T-cell (primary cell): ENCODE data around the gene JAKMIP1. TPM values are rescaled to one million over a fixed set of nuclear protein-coding genes. Genes with fewer than 3 reads are reported as not detected.

Experiments
- ATAC-seq, 4 experiments: fragments of 200-7000 bp in 3 of 4; fragments of 150-1000 bp in 1 of 4; cut with Tn5 transposase; replicated peaks in 1 of 4; 1 replicate in 3 of 4; 2 replicates in 1 of 4; pipeline ENCODE4 v1.10.0; 2021; ENCODE audit warnings: moderate library complexity in 3 of 4, mild to moderate bottlenecking in 2 of 4, moderate number of reproducible peaks in 1 of 4
- CTCF ChIA-PET, 2 donors: fragments of 300-600 bp; sonication (Branson Sonifier 250); formaldehyde crosslinking; loops; one replicate each; lab custom pipeline; 2022; ENCODE audit warnings: antibody characterized with exemption in 2 of 2; lab: Charles Lee
- POLR2A ChIA-PET, 2 donors: fragments of 300-600 bp; sonication (Branson Sonifier 250); formaldehyde crosslinking; loops; one replicate each; lab custom pipeline; 2022; ENCODE audit warnings: antibody characterized with exemption in 2 of 2; lab: Charles Lee
- DNase-seq, 35 experiments: peaks; one replicate each; pipeline versions ENCODE4 v3.0.0 to v3.0.0-alpha.2; 2013 to 2023
- H3K27ac ChIP-seq: one replicate; pipeline ENCODE4 v1.5.1; 2013; ENCODE audit warnings: low read length
- H3K27me3 ChIP-seq, 2 experiments: replicated peaks in 1 of 2; 1 replicate in 1 of 2; 2 replicates in 1 of 2; pipeline versions ENCODE4 v1.6.1 to v1.7.0; 2013; ENCODE audit warnings: low read length in 1 of 2, mixed read lengths in 1 of 2; ENCODE audit not compliant: control insufficient read depth in 2 of 2, insufficient read depth in 2 of 2; ENCODE audit errors: extremely low read depth in 1 of 2
- H3K36me3 ChIP-seq, 2 donors: 1 replicate in 1 of 2; 2 replicates in 1 of 2; pipeline versions ENCODE4 v1.6.1 to v1.7.0; 2013; ENCODE audit warnings: low read length in 1 of 2; ENCODE audit not compliant: control insufficient read depth in 2 of 2, insufficient read depth in 1 of 2; ENCODE audit errors: extremely low read depth in 1 of 2
- H3K4me1 ChIP-seq, 2 experiments: 1 replicate in 1 of 2; 2 replicates in 1 of 2; pipeline versions ENCODE4 v1.6.1 to v1.7.0; 2013; ENCODE audit warnings: low read length in 2 of 2, mixed read lengths in 1 of 2; ENCODE audit not compliant: insufficient read depth in 2 of 2, control insufficient read depth in 1 of 2; ENCODE audit errors: extremely low read depth in 1 of 2
- H3K4me3 ChIP-seq, 2 donors: 1 replicate in 1 of 2; 2 replicates in 1 of 2; pipeline versions ENCODE4 v1.5.1 to v1.7.0; 2013; ENCODE audit warnings: mild to moderate bottlenecking in 2 of 2, low read length in 1 of 2, moderate library complexity in 1 of 2; ENCODE audit not compliant: control insufficient read depth in 1 of 2; ENCODE audit errors: extremely low read depth in 1 of 2
- H3K9me3 ChIP-seq: 2 replicates; pipeline ENCODE4 v1.7.0; 2013
- H3K27ac Mint-ChIP-seq, 2 donors: one replicate each; pipeline ENCODE4 v1.8.0; 2020 to 2021; ENCODE audit warnings: mild to moderate bottlenecking in 2 of 2, mixed read lengths in 2 of 2
- H3K27me3 Mint-ChIP-seq, 2 donors: one replicate each; pipeline ENCODE4 v1.8.0; 2021 to 2022; ENCODE audit warnings: mixed read lengths in 2 of 2
- H3K36me3 Mint-ChIP-seq: one replicate; pipeline ENCODE4 v1.8.0; 2021; ENCODE audit warnings: mixed read lengths
- H3K4me1 Mint-ChIP-seq, 3 donors: one replicate each; pipeline ENCODE4 v1.8.0; 2020 to 2022; ENCODE audit warnings: mixed read lengths in 3 of 3, mild to moderate bottlenecking in 1 of 3
- H3K4me3 Mint-ChIP-seq, 3 donors: one replicate each; pipeline ENCODE4 v1.8.0; 2020 to 2022; ENCODE audit warnings: mild to moderate bottlenecking in 3 of 3, mixed read lengths in 3 of 3, moderate library complexity in 3 of 3
- H3K9me3 Mint-ChIP-seq, 3 donors: one replicate each; pipeline ENCODE4 v1.8.0; 2020 to 2022; ENCODE audit warnings: mixed read lengths in 3 of 3
- whole genome bisulfite sequencing: methylation state at CpG from one replicate; pipeline ENCODE4 v1.1.5; 2013; ENCODE audit warnings: missing lambda C conversion rate; ENCODE audit not compliant: insufficient coverage; 5-methylcytosine and 5-hydroxymethylcytosine counted together
- total RNA-seq, 35 experiments: library from RNA in 6 of 35; stranded (reverse) in 6 of 35; fragments of 120-200 nt in 1 of 35; gene quantifications; one replicate each; pipeline versions ENCODE4 v1.2.1 to v1.2.4 and lab custom pipeline; 2013 to 2026

The JAKMIP1 gene
- total RNA-seq, 5 donors from 2014 or later (not counting 1 experiment from before 2014, with no cell fraction given): 3.5 to 14.0 (median 6.1) TPM

DNA sequence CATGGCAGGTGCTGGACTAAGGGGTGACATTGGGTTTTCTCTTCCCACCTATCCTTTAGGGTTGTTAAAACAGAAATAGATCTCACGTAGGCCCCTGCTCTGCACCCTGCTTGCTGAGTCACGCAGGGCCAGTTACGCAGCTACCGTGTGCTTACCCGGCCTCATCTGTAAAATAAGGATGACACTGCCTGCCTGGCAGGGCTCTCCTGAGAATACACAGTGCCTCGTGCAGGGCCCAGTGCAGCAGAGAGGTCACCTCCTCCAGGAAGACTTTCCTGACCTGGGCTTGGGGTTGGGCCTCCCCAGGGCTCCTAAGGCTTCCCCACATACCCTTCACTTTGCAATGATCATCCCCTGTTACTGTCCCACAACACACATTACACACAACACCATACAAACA is 33.6 kb upstream of the JAKMIP1 start:
- peaks cover 4 to 5% of the 10 kb centered on the region in 2 donors for H3K27me3 Mint-ChIP-seq
- no peaks in the 10 kb centered on the region for H3K9me3 ChIP-seq
- H3K27ac Mint-ChIP-seq: no peak overlapping the region
- ChIA-PET CTCF (no interaction called here), POLR2A (no interaction called here)
- 92% methylated on average over 5 of the region's 6 CpGs for WGBS
- H3K36me3 Mint-ChIP-seq: no peaks in the 10 kb centered on the region
- no peak overlapping the region for H3K4me3 Mint-ChIP-seq
- no peak overlapping the region for H3K4me3 ChIP-seq
- ATAC-seq (no peak), DNase-seq (peak in 1 of 35 experiments; percentile 3)
- H3K36me3 ChIP-seq: no peaks in the 10 kb centered on the region
- no peaks in the 10 kb centered on the region for H3K9me3 Mint-ChIP-seq
- peaks cover 0 to 10% of the 10 kb centered on the region in 2 experiments for H3K27me3 ChIP-seq
- H3K27ac ChIP-seq: no peak overlapping the region
- H3K4me1 ChIP-seq: peaks cover 0 to 3% of the 10 kb centered on the region in 2 experiments
- H3K4me1 Mint-ChIP-seq: no peaks in the 10 kb centered on the region

DNA sequence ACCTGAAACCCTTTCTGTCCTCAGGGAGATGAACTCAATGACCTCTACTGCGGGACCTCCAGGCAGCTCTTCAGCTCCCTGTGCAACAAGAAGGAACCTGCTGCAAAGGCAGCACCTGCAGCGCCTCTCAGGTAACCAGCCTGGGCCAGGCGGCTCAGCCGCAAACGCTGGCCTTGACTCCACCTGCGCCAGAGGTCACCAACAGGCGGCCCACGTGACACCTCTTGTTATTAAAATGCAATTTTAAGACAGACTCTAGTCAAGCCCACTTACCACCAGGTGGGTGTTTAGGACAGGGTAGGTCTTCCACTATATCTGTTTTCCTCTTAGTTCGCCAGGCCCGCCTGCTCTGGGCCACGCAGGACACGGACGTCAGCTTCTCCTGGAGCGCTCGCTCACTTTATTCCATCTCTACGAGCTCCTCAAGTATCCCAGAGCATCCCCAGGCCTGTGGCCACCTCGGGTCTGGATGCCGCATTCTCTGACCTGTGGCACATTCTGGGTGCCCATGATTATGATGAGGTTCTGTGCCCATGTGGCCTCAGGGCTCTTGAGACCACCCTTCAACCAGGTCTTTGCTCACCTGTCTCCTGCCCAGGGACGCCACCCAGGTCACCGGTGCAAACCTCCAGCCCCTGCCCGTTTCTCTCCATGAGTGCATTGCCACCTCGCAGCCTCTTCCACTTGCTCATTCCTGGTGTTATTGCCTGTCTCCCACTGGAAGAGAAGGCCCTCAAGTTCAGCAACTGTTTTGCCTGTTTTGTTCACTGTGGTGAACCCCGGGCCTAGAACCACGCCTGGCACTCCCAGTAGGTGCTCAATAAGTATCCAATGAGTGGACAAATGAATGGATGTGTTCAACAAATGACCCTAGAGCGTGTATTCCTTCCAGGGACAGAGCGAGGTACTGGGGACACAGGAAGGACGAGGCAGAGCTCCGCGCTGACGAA is 32.8 kb upstream of the JAKMIP1 start:
- DNase-seq: peak in 1 of 35 experiments; percentile 9
- Histone ChIP-seq H3K27me3 (peaks cover 0 to 13% of the 10 kb centered on the region in 2 experiments), H3K4me3 (no peak overlapping the region), H3K27ac (no peak overlapping the region), H3K4me1 (peaks cover 0 to 3% of the 10 kb centered on the region in 2 experiments), H3K36me3 (no peaks in the 10 kb centered on the region), H3K9me3 (no peaks in the 10 kb centered on the region)
- POLR2A ChIA-PET: no interaction called here
- no peak for ATAC-seq
- H3K4me1 Mint-ChIP-seq: no peaks in the 10 kb centered on the region
- 90% methylated on average over 27 of the region's 30 CpGs for WGBS
- CTCF ChIA-PET: no interaction called here
- H3K36me3 Mint-ChIP-seq: no peaks in the 10 kb centered on the region
- no peak overlapping the region for H3K4me3 Mint-ChIP-seq
- H3K9me3 Mint-ChIP-seq: no peaks in the 10 kb centered on the region
- H3K27ac Mint-ChIP-seq: no peak overlapping the region
- peaks cover 4 to 5% of the 10 kb centered on the region in 2 donors for H3K27me3 Mint-ChIP-seq

DNA sequence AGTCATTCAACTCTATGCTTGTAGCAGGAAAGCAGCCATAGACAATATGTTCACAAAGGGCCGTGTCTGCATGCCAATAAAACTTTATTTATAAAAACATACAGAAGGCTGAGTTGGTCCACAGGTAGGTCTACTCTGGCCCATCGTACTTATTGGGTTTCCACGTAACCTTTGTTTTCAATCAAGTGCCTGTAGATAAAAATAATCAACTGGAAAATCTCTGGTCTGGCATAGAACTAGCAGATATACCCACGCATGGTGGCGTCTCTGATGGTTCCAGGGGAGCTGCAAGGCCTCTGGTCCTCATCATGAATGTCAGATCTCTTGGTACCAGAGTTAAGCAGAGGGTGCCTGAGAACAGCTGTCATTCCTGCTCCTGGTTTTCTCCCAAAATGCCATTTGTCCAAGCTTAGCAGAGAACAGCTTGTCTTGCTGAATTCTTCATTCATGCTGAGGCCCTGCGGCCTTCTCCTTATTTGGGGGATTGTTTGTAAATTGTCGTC is 31.4 kb upstream of the JAKMIP1 start:
- Histone ChIP-seq H3K27me3 (peaks cover 0 to 23% of the 10 kb centered on the region in 2 experiments), H3K27ac (no peak overlapping the region), H3K36me3 (no peaks in the 10 kb centered on the region), H3K4me3 (no peak overlapping the region), H3K4me1 (peaks cover 0 to 3% of the 10 kb centered on the region in 2 experiments), H3K9me3 (no peaks in the 10 kb centered on the region)
- Mint-ChIP-seq H3K9me3 (no peaks in the 10 kb centered on the region), H3K4me1 (no peaks in the 10 kb centered on the region), H3K27me3 (peaks cover 5% of the 10 kb centered on the region in 2 donors), H3K27ac (no peak overlapping the region), H3K36me3 (no peaks in the 10 kb centered on the region), H3K4me3 (no peak overlapping the region)
- 93% methylated on average over 3 of the region's 7 CpGs for WGBS
- DNase-seq: no peak
- ChIA-PET CTCF (no interaction called here), POLR2A (interaction anchor here in 1 of 2 donors (0.6 kb wide), 1 partner anchor 718 kb away, joined by 4 read pairs; no protein-coding TSS in a partner anchor)
- no peak for ATAC-seq

DNA sequence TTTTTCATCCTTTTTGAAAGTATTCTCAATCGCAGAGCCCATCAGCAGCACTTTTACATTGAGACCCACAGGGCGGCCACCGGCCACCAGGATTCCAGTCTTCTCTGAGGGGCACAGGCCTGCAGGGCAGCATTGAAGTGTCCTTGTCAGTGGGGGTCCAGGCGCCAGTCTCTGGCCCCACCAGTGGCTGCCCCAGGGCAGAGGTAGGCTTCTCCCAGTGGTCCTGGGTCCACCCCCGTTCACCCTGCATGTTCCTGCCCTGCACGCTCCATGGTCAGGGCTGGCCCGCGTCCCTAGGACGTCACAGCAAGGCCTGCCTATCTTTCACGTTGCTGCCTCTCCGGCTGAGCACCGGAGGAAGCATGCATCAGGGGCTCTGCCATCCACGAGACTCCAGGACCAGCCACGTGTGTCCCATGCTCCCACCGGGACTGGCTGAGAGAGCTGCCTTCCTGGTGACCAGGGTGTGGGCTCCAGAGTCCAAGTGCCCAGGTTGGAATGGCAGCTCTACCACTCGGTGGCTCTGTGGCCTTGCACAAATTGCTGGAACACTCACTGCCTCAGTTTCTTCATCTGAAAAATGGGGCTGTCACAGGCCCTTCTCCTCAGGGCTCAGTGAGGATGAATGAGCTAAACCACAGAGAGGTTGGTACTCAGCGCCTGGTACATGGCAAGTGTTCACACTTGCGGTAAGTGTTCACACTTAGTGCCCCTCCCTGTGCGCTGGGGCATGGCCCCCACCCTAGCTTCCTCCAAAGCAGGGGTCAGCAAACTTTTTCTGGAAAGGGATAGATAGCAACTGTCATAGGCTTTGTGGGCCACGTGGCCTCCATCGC is 30.7 kb upstream of the JAKMIP1 start:
- DNase-seq: peak in 1 of 35 experiments; percentile 4
- no peaks in the 10 kb centered on the region for H3K9me3 Mint-ChIP-seq
- H3K27ac Mint-ChIP-seq: no peak overlapping the region
- ChIA-PET CTCF (no interaction called here), POLR2A (interaction anchor here in 1 of 2 donors (0.6 kb wide), 1 partner anchor 718 kb away, joined by 4 read pairs; no protein-coding TSS in a partner anchor)
- WGBS: 87% methylated on average over 16 of the region's 21 CpGs
- peaks cover 2 to 11% of the 10 kb centered on the region in 2 donors for H3K27me3 Mint-ChIP-seq
- peaks cover 0 to 3% of the 10 kb centered on the region in 2 experiments for H3K4me1 ChIP-seq
- ATAC-seq: no peak
- H3K4me3 ChIP-seq: no peak overlapping the region
- no peaks in the 10 kb centered on the region for H3K4me1 Mint-ChIP-seq
- peaks cover 0 to 25% of the 10 kb centered on the region in 2 experiments for H3K27me3 ChIP-seq
- no peaks in the 10 kb centered on the region for H3K9me3 ChIP-seq
- no peaks in the 10 kb centered on the region for H3K36me3 ChIP-seq
- no peak overlapping the region for H3K4me3 Mint-ChIP-seq
- no peak overlapping the region for H3K27ac ChIP-seq
- H3K36me3 Mint-ChIP-seq: no peaks in the 10 kb centered on the region

DNA sequence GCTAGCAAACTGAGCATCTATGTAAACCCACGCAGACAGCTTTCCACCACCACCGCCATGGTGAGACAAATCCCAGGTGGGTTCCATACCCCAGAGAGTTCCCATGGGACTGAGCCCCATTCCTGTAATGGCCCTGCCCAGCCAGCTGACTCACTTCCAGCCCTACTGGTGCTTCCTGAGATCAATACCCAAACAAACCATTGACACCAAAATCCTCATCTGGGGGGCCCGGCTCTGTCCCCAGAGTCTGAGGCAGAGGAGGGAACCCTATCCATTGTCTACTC is 30.1 kb upstream of the JAKMIP1 start:
- Mint-ChIP-seq H3K27ac (no peak overlapping the region), H3K27me3 (peaks cover 0 to 17% of the 10 kb centered on the region in 2 donors), H3K36me3 (no peaks in the 10 kb centered on the region), H3K9me3 (no peaks in the 10 kb centered on the region), H3K4me3 (no peak overlapping the region), H3K4me1 (no peaks in the 10 kb centered on the region)
- Histone ChIP-seq H3K27ac (no peak overlapping the region), H3K4me3 (no peak overlapping the region), H3K4me1 (peaks cover 0 to 3% of the 10 kb centered on the region in 2 experiments), H3K27me3 (peaks cover 0 to 29% of the 10 kb centered on the region in 2 experiments), H3K36me3 (no peaks in the 10 kb centered on the region), H3K9me3 (no peaks in the 10 kb centered on the region)
- ATAC-seq (no peak), DNase-seq (no peak)
- 56% methylated on average over 3 of the region's 3 CpGs for WGBS
- ChIA-PET CTCF (no interaction called here), POLR2A (no interaction called here)
